Activated effector memory CD4-positive, alpha-beta T cell treated with Interleukin-2 at 50 U/mL for 16 hours (primary cell): ENCODE results near the gene CRY2.
"Not testable (repeated sequence)": the region's sequence is repeated elsewhere in the genome, so short reads cannot be mapped to it uniquely, and the experiment has no call there.

Experiments used
- DNase-seq: peaks from one replicate; pipeline ENCODE4 v3.0.0-alpha.2; 2020

Gene CRY2

DNA sequence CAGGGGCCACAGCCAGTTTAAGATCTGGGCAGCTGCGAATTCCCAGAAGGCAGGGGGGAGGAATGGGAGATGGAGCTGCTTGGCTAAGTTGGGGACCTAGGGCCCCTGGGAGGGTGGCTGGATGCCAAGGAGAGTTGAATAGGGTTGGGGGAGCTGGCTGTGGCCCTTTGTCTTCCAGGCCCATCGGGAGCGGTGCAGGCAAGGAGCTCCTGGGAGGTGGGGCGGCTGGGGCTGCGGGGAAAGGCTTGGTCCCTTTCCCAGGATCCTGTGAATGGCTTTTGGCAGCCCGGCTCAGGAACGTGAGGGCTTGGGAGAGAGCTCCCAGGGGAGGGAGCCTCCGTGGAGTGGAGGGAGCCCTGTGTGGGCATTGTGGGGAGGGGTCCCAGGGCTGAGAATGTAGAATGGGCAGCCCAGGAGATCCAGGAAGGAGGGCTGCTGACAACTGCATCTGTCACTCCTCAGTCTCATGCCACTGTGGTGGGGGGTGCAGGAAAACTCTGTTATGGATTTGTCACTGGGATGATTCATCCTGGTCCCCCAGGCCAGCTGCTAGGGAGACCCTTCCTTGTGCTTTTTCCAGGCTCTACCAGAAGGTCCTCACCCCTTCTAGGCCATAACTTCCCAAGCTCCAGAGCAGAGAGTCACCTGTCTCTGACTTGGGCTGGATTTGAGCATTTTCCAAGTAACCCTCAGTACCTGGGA lies 53.8 kb downstream of the CRY2 start:
- no peak for DNase-seq

DNA sequence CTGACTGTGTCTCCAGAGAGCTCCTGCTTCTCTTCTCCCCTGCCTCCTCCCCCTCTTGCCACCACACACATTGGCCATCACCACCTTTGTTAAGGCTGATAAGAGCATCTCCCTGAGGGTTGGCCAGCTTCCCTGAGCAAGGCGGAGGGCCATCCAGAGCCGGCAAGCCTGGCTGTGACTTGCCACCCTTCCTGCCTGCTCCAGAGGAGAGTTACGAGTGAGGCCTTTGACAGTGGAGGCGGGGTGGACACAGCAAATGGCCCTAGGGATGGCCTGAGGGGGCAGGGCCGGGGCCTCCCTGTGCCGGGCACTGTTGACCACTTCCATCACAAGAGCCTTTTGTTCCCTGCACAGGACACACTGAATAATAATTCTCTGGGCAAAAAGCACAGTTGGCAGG lies 54.4 kb downstream of the CRY2 start:
- no peak for DNase-seq

DNA sequence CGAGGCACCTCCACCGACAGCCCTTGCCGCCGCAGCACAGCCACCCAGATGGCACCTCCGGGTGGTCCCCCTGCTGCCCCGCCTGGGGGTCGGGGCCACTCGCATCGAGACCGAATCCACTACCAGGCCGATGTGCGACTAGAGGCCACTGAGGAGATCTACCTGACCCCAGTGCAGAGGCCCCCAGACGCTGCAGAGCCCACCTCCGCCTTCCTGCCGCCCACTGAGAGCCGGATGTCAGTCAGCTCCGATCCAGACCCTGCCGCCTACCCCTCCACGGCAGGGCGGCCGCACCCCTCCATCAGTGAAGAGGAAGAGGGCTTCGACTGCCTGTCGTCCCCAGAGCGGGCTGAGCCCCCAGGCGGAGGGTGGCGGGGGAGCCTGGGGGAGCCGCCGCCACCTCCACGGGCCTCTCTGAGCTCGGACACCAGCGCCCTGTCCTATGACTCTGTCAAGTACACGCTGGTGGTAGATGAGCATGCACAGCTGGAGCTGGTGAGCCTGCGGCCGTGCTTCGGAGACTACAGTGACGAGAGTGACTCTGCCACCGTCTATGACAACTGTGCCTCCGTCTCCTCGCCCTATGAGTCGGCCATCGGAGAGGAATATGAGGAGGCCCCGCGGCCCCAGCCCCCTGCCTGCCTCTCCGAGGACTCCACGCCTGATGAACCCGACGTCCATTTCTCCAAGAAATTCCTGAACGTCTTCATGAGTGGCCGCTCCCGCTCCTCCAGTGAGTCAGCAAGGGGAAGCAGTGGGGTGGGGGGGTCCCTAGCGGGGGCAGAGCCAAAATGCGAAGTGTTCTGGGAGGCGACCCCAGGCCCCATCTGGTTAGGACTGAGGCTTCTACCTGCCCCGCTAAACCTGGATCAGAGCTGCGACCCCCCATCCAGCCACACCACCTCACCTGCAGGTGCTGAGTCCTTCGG lies 55.4 kb downstream of the CRY2 start:
- DNase-seq = no peak

DNA sequence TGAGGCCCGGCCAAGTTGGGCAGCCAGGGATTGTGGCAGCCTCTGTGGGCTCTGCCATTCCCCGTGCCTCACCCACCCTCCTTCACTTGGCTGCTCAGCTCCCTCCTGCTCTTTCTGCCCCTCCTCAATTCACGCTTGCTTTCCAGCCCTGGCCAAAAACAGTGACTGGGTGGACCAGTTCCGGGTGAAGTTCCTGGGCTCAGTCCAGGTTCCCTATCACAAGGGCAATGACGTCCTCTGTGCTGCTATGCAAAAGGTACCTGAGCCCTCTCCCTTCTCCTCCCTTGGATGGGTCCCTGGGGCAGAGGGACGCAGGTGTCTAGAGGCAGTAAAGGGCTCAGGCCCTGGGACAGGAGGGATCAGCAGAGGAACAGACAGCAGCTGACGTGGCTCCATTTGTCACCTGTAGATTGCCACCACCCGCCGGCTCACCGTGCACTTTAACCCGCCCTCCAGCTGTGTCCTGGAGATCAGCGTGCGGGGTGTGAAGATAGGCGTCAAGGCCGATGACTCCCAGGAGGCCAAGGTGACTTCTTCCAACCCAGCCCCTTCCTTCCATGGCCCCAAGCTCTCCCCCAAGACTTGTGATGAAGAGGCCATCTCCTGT lies 57.1 kb downstream of the CRY2 start:
- DNase-seq = no peak

DNA sequence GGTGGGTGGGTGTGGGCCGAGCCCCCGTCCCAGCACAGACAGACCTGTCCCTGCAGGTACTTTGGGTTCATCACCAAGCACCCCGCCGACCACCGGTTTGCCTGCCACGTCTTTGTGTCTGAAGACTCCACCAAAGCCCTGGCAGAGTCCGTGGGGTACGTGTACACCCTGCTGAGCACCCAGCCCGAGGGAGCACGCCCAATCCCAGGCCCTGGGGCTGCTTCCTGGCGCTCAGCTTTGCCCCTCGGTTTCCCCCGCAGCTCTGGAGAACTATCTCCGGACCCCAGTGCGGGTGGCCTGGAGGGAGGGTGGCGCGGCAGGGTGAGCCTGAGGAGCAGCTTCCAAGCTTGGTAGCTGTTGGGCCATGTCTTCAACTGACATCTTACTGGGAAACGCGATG lies 57.8 kb downstream of the CRY2 start:
- DNase-seq = no peak

DNA sequence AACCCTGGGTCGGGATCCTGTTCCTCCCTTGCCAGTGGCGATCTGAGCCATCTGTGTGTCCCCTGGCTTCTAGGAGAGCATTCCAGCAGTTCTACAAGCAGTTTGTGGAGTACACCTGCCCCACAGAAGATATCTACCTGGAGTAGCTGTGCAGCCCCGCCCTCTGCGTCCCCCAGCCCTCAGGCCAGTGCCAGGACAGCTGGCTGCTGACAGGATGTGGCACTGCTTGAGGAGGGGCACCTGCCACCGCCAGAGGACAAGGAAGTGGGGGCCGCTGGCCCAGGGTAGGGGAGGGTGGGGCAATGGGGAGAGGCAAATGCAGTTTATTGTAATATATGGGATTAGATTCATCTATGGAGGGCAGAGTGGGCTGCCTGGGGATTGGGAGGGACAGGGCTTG lies 58.3 kb downstream of the CRY2 start:
- DNase-seq = not testable (repeated sequence)

DNA sequence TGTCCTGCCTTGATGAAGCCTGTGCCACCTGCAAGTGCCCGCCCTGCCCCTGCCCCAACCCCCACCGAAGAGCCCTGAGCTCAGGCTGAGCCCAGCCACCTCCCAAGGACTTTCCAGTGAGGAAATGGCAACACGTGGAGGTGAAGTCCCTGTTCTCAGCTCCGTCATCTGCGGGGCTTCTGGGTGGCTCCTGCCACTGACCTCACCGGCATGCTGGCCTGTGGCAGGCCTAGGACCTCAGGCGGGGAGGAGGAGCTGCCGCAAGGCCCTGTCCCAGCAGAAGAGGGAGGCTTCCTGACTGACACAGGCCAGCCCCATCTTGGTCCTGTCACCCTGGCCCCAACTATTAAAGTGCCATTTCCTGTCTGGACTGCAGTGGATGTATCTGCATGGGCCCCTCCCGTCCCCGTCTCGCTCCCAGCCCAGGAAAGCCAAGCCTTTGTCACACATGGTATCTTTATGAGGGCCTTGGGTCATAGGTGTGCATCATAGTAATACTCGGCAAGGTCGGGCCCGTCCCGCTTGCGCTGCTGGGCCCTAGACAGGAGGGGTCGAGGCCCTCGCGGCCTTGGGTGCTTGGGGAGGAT lies 58.9 kb downstream of the CRY2 start:
- no peak for DNase-seq

DNA sequence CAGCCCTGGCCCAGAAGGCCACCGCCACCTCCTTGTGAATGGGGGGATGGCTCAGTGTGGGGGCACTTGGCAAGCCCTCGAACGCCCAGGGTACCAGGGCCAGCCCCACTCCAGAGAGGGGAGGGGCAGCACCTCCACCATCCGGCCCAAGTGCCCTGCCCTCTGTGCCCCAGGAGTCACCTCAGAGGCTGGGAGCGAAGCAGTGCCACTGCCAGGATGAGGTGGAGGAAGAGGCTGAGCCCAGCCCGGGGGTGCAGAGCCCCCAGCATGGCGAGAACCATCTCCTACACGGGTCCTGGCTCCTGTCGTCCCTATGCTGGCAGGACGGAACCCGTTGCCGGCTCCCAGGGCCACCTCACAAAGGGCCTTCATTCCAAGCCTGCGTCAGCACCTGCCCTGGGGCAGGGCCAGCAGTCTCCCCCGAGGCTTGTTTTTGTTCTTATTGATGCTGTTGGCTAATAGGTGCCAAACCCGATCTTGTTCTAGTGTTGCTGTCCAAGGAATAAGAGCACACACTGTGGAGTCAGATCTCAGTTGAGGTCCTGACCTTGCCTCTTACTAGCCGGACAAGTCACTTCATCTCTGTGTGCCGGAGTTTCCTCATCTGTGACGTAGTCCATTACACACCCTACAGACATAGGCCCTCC lies 59.8 kb downstream of the CRY2 start, which contains the start of gene FREY1:
TSS of gene FREY1 (minus strand) at position 307 of the 647 bp plus-strand sequence. CDS start at position 281, 26 bp downstream.
- DNase-seq = no peak

DNA sequence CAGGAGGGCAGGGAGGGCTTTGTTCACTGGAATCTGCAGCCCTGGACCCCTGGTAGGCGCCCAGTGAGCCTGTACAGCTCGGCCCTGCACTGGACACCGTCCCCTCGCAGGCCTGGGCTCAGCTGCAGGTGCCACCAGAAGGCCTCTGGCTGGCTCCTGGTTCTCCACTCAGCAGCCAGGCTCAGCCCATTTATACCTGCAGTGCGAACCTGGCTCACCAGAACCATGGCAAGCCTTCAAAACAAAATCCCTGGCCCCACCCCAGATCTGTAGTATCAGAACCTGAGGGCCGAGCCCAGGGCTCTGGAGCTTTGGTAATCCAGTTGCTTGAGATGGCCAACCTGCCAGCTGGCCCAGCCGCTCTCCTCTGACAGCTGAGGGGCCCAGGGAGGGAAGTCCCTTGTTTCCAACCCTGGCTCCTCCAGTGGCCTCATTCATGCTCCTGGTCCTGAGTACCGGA lies 60.7 kb downstream of the CRY2 start:
- DNase-seq = no peak

DNA sequence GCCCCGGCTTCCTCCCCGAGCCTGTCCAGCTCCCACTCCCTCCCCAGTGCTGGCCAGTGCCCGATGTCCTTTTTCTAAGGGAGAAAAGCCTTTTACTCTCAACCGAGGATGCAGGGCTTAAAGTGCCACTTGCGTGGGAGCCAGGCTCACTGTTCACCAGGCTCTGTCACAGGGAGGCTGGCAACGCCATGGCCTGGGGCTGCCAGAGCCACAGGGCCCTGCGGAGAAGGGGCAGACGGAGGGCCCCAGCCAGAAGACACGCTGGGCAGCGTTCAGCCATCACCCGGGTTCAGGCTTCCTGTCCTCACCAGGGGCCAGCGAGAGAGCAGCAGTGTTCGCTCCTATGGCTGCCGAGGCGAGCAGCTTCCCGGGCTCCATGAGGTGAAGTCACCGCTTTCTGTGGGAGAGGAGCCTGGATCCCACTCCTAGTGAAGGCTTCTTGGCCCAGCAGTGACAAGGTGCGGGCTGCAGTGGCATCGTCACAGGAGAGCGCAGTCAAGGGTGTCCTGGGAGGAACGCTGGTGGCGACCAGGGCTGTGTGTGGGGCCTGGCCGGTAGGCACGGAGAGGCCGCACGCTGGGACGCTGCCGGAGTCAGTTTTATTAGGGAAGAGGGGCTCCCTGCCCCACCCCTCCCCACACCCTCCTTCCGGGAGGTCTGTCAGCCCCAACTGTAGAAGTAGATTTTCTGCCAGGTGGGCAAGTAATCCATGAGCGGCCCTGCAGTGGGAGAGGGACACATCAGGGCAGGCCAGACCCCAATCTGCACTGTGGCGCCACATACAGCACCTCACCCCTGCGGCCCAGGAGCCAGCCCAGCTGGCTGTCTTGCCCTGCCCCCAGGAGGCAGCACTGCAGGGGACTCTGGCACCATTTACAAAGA lies 62.6 kb downstream of the CRY2 start:
- no peak for DNase-seq

DNA sequence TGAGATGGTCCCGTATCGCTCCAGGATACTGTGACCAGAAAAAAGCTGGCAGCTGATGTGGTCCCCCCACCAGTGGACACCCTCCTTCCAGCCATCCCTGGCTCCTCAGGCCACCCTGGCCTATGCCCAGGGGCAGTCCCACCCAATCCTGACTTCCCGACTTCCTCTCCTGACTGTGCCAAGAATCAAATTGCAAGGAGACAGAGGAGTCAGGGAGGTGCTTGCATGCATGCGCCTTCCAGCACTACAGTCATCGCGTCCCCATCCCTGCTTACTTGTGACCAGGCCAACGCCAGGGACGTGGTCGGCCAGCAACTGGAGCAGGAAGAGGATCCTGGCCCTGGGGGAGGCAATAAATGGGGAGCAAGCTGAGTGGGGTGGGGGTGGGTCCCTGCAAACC lies 63.3 kb downstream of the CRY2 start:
- no peak for DNase-seq

DNA sequence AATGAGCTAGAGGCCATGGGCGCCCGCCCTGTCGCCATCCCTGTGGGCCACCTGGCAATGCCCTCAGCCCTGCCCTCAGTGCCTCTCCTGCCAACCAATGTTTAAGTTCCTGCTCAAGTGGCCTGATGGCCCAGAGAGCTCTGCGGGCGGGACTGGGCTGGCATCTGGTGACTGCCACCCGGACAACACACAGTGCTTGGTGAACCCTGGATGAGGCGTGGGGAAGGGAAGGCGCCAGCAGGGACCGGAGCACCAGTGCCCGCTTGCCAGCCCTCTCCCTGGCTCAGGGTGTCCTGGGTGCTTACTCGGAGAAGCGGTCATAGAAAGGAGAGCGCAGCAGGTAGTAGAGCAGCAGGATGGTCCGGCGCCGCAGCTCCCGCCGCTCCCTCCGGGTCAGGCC lies 66.2 kb downstream of the CRY2 start:
- DNase-seq = no peak

DNA sequence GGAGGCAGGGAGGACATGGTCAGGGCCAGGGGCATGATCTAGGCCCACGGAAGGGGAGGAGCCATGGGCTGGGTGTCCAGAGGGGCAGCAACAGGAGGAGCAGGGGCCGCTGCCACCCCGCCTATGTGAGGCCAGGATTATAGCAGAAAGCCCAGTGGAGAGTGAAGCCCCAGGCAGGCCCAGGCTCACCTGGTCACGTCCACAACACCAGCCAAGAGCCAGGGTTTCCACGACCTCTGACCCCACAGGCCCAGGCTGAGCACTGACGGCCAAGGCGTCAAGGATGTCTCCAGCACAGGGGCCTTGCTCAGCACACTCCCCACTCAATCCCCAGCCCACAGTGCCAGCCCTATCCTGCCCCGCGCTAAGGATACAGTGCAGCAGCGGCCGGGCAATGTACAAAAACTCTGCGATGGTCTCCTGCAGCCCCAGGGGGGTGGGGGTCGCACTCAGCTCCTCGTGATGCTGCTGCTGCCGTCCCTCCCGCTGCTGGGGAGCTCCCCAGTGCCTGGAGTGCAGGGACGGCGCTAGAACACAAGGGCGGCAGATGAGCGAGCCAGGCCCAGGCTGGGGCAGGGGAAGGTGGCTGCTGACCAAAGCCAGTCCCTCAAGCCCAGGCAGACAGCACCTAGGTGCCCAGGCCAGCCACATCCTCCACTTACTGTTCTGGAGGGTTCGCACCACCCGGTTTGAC lies 66.8 kb downstream of the CRY2 start:
- DNase-seq = no peak

DNA sequence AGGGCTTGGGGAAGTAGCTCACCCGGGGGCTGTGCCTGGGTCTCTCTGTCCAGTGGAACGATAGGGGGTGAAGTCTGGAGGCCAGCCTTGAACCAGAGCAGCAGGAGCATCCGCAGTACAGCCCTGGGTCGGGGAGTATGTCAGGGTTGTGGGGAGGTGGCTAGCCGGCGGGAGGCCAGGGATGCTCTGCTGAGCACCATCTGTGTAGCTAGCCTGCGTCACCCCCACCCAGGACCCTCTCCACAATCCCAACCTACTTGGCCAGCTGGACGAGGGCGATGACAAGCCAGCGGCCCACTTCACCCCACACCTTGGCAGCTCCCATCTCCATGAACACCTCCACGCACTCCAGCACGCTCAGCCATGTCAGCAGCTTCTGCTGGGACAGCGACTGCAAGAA lies 68.2 kb downstream of the CRY2 start:
- DNase-seq = no peak

DNA sequence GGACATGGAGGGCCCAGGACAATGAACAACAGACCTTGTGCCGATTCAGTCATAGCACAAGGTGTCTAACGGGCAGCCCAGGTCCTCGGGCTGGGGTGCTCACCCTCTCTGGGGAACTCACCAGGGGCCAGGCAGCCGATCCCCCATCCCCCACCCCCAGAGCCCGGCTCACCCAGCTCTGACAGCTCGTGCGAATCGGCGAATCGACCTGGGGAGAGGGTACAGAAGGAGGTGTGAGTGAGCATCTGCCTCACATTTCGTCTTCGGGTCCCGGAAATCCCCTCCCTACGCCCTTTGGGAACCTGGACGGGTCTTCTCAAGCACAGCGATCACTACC lies 70.0 kb downstream of the CRY2 start:
- DNase-seq = no peak

DNA sequence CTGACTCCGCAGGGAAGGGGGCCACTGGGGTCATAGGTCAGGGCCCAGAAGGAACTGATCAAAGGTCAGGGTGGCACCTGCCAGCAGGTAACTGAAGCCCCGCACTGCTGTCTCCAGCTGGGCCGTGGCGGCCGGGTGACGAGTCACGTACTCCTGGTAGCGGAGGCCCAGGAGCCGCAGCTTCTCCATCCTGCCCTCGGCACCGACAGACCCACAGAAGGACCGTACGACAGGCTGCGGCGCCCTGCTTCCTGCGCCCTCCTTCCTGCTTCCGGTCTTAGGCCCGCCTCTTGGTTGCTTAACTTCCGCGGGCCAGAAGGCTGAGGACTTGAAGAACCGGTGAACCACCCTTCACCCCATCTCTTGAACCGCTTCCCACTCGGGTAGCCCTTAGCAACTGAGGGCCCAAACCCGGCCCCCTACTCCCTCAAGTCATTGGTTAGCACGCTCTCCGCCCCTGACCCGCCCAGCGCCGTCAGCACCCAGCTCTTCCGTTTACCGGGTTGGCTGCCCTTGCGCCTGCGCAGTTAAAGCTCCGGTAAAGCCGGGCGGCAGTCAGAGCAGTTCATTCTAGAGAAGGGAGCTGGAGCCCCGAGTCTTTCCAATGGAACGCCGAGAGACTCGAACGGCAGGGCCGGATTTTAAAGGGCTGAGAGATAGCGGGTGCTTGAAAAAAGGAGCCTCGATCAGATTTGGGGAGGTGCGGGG lies 70.5 kb downstream of the CRY2 start, which contains the start of gene PEX16:
TSS of gene PEX16 (minus strand) at position 255 of the 708 bp plus-strand sequence. CDS start at position 189, 66 bp downstream.
- peak; percentile 94 for DNase-seq

DNA sequence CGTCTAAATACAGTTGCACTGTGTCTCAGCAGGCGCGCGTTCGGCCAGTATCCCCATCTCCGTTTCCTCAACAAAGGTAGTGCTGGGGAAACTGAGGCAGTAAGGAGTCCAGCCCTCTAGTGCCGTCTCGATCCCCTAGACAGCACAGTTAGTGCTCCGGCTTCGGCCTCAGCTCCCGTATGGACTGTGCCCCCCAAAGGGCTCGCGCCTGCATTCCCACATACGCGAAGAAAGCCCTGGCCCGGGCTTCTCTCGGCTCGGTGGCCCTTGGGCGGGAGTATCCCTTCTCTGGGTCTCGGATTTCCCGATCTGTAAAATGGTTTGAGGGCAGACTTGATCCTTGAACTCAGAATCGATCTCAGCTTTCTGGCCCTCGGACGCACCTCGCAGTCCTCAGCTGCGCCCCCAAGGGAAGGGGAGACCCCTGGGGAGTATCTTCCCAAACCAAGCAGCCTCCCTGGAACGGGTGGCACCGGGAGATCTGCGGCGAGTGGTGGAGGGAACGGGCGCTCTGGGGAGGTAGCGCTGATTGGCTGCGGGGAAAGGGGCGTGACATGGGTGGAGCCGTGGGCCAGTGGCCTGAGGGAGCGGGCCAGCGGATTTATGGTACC lies 71.2 kb downstream of the CRY2 start:
- DNase-seq = peak; percentile 39

DNA sequence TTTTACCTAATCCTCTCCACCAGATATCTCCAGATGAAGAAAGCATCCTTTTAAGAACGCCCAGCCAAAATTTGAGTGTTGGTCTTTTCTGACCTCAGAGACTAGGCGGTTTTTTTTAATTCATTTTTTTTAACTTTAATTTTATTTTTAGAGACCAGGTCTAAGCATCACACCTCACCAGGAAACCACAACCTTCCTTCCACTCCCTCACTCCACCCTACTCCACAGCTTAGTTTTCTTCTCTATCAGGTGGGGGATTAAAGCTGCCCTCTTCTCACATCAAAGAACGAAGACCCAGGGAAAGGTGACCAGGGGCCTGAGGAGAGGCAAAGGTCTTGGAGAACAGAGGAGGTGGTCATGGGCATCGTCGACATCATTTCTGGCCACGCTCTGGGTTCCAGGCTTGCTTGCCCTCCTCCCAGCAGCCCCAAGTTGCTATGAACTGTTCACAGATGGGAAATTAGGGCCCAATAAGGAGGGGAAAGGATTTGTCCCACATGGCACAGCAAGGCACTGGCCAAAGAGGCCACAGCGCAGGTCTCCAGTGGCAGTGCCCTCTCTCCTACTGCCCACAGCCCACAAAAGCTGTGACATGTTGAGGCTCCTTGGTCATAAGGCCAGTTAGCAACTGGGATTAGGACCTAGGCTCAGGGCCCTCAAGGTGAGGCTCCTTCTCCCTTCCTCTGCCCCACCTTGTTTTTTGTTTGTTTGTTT lies 71.8 kb downstream of the CRY2 start:
- DNase-seq = no peak
